SK-N-SH treated with all-trans-retinoic acid at 6 μM for 48 hours (cell line): ENCODE results near the gene EMP3.

Source experiments
- ESRRG ChIP-seq: fragments of 250-450 bp; sonication (Bioruptor Pico); IDR thresholded peaks from 2 replicates; pipeline ENCODE4 v1.6.1; 2021; ENCODE audit warnings: mild to moderate bottlenecking
- GLIS3 ChIP-seq: fragments of 250-450 bp; sonication (Bioruptor Pico); IDR thresholded peaks from 2 replicates; pipeline ENCODE4 v1.5.0; 2020; ENCODE audit warnings: mild to moderate bottlenecking, moderate library complexity
- ISL1 ChIP-seq: fragments of 250-450 bp; sonication (Bioruptor Pico); IDR thresholded peaks from 2 replicates; pipeline ENCODE4 v2.1.2; 2022; ENCODE audit warnings: mild to moderate bottlenecking, moderate library complexity
- PATZ1 ChIP-seq: fragments of 250-450 bp; sonication (Bioruptor Pico); IDR thresholded peaks from 2 replicates; pipeline ENCODE4 v1.8.0; 2020; ENCODE audit warnings: mild to moderate bottlenecking, moderate library complexity, borderline replicate concordance
- PPARA ChIP-seq: fragments of 250-450 bp; sonication (Bioruptor Pico); IDR thresholded peaks from 2 replicates; pipeline ENCODE4 v1.5.0; 2020; ENCODE audit warnings: mild to moderate bottlenecking, borderline replicate concordance
- RARB ChIP-seq: fragments of 250-450 bp; sonication (Bioruptor Pico); IDR thresholded peaks from 2 replicates; pipeline ENCODE4 v1.8.0; 2021; ENCODE audit warnings: mild to moderate bottlenecking, moderate library complexity
- SNAI2 ChIP-seq: fragments of 250-450 bp; sonication (Bioruptor Pico); IDR thresholded peaks from 2 replicates; pipeline ENCODE4 v1.5.0; 2020; ENCODE audit warnings: mild to moderate bottlenecking, moderate library complexity
- TOX ChIP-seq: fragments of 250-450 bp; sonication (Bioruptor Pico); IDR thresholded peaks from 2 replicates; pipeline ENCODE4 v1.8.0; 2021; ENCODE audit warnings: mild to moderate bottlenecking, moderate library complexity, borderline replicate concordance
- ZC3H10 ChIP-seq: fragments of 250-450 bp; sonication (Bioruptor Pico); IDR thresholded peaks from 2 replicates; pipeline ENCODE4 v1.5.1; 2021; ENCODE audit warnings: mild to moderate bottlenecking, moderate library complexity
- ZFP30 ChIP-seq: fragments of 450-650 bp; formaldehyde crosslinking; IDR thresholded peaks from 2 replicates; pipeline ENCODE4 v1.5.0; 2022; ENCODE audit warnings: mild to moderate bottlenecking, moderate library complexity
- ZNF565 ChIP-seq: fragments of 450-650 bp; formaldehyde crosslinking; conservative IDR thresholded peaks from 2 replicates; pipeline ENCODE4 v1.5.0; 2020; ENCODE audit warnings: low read depth, mild to moderate bottlenecking, moderate library complexity
- ZNF8 ChIP-seq: fragments of 450-650 bp; formaldehyde crosslinking; IDR thresholded peaks from 2 replicates; pipeline ENCODE4 v1.5.0; 2020; ENCODE audit warnings: mild to moderate bottlenecking, moderate library complexity
- TF ChIP-seq, protein P1 (sequence below): fragments of 250-450 bp; sonication (Bioruptor Pico); IDR thresholded peaks from 2 replicates; pipeline ENCODE4 v1.5.1; 2020; ENCODE audit warnings: low read depth, mild to moderate bottlenecking, moderate library complexity
- TF ChIP-seq, protein P2 (sequence below): fragments of 250-450 bp; sonication (Bioruptor Pico); IDR thresholded peaks from 2 replicates; pipeline ENCODE4 v1.5.1; 2021; ENCODE audit warnings: mild to moderate bottlenecking, moderate library complexity

- TF ChIP-seq ZC3H10 (CRISPR knock-in tag) = no peak
- TF ChIP-seq PPARA (CRISPR knock-in tag) = no peak
- TF ChIP-seq ISL1 (CRISPR knock-in tag) = no peak
- no peak for TF ChIP-seq ESRRG (CRISPR knock-in tag)
- TF ChIP-seq GLIS3 (CRISPR knock-in tag) = no peak
- TF ChIP-seq SNAI2 (CRISPR knock-in tag) = no peak
- TF ChIP-seq, protein P1, sequence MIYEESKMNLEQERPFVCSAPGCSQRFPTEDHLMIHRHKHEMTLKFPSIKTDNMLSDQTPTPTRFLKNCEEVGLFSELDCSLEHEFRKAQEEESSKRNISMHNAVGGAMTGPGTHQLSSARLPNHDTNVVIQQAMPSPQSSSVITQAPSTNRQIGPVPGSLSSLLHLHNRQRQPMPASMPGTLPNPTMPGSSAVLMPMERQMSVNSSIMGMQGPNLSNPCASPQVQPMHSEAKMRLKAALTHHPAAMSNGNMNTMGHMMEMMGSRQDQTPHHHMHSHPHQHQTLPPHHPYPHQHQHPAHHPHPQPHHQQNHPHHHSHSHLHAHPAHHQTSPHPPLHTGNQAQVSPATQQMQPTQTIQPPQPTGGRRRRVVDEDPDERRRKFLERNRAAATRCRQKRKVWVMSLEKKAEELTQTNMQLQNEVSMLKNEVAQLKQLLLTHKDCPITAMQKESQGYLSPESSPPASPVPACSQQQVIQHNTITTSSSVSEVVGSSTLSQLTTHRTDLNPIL (CRISPR knock-in tag) = no peak
- TF ChIP-seq ZNF565 (CRISPR knock-in tag) = no peak
- no peak for TF ChIP-seq ZFP30 (CRISPR knock-in tag)
- TF ChIP-seq TOX (CRISPR knock-in tag) = no peak
- TF ChIP-seq PATZ1 (CRISPR knock-in tag) = no peak
- no peak for TF ChIP-seq ZNF8 (CRISPR knock-in tag)
- TF ChIP-seq RARB (CRISPR knock-in tag) = no peak
- TF ChIP-seq, protein P2, sequence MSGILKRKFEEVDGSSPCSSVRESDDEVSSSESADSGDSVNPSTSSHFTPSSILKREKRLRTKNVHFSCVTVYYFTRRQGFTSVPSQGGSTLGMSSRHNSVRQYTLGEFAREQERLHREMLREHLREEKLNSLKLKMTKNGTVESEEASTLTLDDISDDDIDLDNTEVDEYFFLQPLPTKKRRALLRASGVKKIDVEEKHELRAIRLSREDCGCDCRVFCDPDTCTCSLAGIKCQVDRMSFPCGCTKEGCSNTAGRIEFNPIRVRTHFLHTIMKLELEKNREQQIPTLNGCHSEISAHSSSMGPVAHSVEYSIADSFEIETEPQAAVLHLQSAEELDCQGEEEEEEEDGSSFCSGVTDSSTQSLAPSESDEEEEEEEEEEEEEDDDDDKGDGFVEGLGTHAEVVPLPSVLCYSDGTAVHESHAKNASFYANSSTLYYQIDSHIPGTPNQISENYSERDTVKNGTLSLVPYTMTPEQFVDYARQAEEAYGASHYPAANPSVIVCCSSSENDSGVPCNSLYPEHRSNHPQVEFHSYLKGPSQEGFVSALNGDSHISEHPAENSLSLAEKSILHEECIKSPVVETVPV (CRISPR knock-in tag) = no peak
Observed at GRCh38 chr19:48279747-48280146, 45.6 kb upstream of the EMP3 start.
